Activated CD4-positive, alpha-beta T cell treated with anti-CD3 and anti-CD28 coated beads, Interleukin-10, Interleukin-2, amounts not matched to agents 100 ng/mL and 50 ng/mL, durations not matched to agents 16 hours and 8 hours (primary cell): ENCODE data around the gene CACNA2D4.

Experiments
- DNase-seq: peaks from one replicate; pipeline ENCODE4 v3.0.0-alpha.2; 2020

CACNA2D4 gene

GRCh38 chr12:1885599-1886245, 32.7 kb downstream of the CACNA2D4 start:
- no peak for DNase-seq

DNA sequence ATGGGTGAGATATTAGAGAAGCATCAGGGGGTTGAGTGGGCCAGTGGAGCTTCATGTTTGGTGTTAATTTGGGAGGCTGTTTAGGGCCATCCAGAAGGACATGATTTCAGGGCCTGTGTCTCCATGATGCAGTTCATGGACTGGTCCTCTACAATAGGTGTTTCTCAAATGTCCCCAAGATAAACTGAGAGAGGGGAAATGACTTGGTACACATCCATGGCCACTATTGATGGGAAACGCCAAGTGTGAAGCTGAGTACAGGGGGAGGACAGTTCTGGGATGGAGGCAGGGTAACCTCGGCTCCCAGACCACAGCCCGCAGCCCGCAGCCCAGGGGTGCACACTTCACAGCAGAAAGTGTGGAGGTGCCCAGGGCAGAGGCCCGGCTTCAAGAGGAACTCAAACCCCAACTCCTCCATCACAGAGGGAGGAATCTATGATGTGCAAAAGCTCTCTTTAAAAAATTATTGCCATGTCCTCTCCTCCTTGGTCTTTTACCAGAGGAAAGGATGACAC, 33.3 kb downstream of the CACNA2D4 start:
- DNase-seq = no peak

- DNase-seq = no peak
Measured at GRCh38 chr12:1884651-1885050, 33.8 kb downstream of the CACNA2D4 start.

GRCh38 chr12:1883513-1883912, 34.9 kb downstream of the CACNA2D4 start:
- no peak for DNase-seq

DNA sequence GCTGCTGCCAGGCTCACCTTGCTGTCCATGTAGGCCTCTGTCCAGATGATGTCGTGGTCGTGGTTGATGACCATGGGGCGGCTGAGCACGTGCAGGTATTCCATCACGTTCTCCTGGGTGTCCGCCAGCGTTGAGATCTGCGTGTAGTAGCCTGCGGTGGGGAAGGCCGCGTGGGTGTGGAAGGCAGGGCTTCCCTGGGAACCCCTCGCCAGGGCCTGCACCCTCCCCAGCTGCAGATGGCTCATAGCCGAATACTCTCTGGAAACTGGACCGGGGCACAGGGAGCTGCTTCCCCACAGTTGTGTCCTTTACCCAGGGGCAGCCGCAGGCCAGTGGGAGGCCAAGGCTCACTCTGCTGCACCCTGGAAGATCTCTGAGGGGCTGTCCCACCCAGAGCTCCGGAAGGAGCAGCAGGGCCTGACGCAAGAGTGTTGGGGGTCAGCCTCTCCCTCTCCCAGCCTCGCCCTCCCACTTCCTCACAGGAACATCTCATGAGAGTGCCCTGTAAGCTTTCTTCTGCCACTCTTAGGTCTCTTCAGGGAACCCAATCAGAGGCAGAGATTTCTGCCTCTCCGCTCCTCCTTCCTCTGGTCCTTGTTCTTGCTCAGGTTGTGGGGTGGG, 35.5 kb downstream of the CACNA2D4 start:
- DNase-seq = no peak

DNA sequence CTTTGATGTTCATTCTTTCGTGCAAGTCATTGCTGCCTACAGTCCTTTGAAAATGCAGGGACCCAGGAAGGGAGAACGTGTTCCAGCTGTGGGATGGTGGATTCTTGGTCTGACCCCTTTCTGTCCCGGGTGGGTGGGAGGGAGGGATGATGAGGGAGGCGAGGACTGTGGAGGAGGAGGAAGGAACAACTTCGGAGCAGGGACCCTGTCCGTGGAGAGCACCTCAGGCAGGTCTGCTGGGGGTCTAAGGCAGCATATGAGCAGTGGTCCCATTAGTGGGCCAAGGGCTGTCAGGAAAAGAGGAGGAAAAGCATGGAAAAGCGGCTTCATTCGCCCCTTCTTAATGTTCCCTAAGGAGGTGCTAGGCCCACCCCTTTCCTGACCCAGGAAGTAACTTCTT, 36.0 kb downstream of the CACNA2D4 start:
- DNase-seq = no peak

- DNase-seq = no peak
Measured at GRCh38 chr12:1881936-1882335, 36.5 kb downstream of the CACNA2D4 start.

GRCh38 chr12:1881301-1881700, 37.2 kb downstream of the CACNA2D4 start:
- DNase-seq = no peak

- DNase-seq = no peak
Measured at GRCh38 chr12:1880876-1881275, 37.6 kb downstream of the CACNA2D4 start.

DNA sequence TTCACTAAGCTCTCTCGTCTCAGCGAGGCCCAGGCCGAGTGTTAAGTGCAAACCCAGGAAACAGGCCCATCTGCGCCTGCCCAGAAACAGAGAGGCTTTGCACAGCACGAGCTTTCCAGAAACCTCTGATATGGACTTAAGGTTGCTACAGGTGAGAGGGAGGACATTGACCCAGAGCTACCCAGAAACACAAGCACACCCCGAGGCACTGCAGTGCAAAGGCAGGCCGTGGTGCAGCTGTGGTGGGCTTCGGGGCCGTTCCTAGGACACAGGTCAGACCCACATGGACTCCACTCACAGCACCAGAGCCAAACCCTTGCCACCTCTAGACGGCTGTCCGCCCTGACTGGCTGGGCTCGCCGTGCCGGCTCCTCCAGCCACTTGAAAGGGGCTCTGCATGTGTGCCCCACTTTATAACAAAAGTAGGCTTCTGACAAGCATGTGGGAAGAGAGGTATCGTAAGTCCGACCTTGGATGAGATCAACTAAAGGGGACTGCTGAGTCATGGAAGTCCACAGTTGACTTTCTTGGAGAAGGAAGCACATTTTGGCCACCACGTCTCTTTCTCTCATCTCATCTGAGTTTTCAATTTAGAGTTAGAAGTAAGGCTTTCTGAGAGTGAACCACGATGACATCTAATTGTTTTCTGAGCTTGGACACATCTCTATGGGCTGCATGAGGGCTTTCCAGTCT, 38.2 kb downstream of the CACNA2D4 start:
- DNase-seq = no peak

DNA sequence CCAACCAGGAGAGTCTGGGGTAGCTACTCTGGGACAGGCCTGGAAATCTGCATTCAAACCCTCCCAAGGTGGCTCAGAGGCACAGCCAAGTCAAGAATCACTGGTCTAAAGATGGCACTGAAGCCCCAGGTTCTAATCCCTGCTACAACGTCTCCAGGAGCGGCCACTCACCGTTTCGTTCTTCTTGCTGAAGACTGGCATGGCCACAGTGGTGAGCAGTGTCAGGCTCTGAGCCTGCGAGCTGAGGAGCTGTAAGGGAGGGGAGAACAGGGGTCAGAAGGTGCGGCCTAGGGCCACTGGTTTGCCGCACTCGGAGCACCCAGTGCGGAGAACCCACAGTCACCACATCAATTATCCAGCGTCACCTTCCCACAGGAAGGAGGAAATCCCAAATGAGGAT, 38.8 kb downstream of the CACNA2D4 start:
- DNase-seq = no peak

GRCh38 chr12:1878695-1879094, 39.8 kb downstream of the CACNA2D4 start:
- no peak for DNase-seq

DNA sequence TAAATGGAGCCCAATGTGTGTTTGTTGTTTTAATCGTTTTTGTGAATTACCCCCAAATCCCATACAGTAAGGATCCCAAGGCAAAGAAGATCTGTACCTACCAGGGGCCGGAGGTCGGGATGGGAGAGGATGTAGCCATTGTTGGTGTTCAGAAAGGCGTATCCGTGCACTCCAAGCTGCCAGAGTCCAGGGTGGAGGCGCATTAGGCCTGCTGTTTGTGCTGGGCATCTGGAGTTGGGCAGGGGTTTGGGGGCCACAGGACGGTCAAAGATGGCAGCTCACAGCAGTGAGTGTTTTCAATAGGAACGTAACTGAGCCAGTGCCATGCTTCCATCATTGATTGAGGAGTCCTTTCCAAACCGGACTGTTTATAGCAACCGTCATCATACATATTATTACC, 40.2 kb downstream of the CACNA2D4 start:
- no peak for DNase-seq

DNA sequence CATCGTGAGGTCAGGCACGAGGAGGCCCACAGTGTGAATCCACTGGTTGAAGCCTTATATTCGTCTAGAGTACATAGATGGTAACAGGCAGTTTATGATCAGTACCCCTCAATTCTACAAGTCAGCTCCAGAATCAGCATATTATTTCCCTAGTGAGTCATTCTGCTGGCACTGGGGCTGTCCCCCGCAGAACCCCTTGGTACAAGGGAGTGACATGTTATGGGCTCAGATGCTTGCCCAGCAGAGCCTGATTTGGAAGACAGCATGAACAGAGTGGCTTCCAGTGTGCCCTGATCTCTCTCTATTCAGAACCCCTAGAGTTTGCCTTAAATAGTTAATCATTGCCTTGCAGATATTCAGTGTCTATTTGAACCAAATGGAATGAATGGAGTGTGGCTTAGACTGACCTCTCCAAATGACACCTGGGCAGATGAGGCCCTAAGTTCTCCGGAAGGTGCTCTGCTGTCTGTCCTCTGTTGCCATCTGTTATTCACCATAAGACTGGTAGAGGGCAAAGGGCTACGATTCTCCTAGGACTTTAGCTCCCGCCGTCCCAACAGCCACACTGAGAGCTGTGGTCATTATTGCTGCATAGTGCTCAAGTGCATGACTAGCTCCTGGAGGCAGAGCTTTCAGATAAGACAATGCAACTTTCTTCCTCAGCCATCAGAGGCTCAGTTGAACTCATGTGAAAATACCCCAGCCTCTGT, 41.1 kb downstream of the CACNA2D4 start:
- DNase-seq = no peak

GRCh38 chr12:1876086-1876485, 42.4 kb downstream of the CACNA2D4 start:
- DNase-seq = no peak

DNA sequence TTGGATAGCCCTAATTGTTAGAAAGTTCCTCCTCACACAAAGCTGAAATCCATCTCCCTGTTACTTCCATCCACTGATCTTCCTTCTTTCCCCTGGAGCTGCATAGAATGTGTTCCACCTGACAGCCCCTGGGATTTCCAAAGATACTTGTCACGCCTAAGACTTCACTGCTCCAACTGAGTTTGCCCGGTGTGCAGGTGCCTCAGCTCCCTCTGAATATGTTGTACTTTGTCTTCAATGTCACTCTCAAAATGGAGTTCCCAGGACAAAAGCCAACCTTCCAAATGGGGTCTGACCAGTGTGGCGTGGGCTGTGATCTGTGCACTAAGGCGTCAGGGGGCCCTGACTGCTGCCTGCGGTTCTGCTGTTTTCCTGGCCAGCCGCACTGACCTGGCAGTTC, 42.8 kb downstream of the CACNA2D4 start:
- no peak for DNase-seq

- DNase-seq = no peak
Measured at GRCh38 chr12:1873531-1874510, 44.6 kb downstream of the CACNA2D4 start.

GRCh38 chr12:1872448-1872847, 46.0 kb downstream of the CACNA2D4 start:
- DNase-seq = no peak

DNA sequence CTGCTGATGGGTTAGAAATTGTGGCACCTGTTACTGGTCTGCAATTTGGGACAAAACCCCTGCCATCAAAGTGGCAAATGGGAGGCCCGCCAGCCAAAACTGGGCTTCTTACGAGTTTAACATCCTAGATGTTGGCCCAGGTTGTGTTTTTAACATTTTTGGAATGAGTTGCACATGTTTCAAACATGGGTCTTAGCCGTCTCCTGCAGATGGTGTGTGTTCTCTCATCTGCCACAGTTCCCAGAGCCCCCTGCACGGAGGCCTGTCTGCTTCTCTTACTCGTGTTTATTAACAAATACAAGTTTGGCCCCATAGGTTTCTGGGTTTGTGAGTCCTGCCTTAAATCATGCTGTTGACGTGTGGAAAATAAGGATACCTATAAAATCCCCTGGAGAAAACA, 46.5 kb downstream of the CACNA2D4 start:
- no peak for DNase-seq

DNA sequence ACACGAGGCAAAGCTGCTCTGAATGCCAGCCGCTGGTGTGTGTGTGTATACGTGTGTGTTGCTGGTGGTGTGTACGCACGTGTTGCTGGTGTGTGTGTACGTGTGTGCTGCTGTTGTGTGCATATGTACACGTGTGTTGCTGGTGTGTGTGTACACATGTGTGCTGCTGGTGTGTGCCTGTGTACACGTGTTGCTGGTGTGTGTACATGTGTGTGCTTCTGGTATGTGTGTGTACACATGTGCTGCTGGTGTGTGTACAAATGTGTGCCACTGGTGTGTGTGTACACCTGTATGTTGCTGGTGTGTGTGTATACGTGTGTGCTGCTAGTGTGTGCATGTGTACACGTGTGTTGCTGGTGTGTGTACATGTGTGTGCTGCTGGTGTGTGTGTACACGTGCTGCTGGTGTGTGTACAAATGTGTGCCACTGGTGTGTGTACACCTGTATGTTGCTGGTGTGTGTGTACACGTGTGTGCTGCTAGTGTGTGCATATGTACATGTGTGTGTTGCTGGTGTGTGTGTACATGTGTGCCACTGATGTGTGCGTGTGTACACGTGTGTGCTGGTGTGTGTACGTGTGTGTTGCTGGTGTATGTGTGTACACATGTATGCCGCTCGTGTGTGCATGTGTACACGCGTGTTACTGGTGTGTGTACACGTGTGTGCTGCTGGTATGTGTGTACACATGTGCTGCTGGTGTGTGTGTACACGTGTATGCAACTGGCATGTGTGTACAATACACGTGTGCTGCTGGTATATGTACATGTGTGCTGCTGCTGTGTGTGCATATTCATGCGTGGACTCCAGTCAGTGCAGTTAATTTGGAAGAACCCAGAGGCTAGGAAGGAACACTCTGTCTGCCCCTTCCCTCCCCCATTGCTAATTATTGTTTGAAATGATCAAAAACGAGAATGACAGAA, 47.2 kb downstream of the CACNA2D4 start:
- no peak for DNase-seq

DNA sequence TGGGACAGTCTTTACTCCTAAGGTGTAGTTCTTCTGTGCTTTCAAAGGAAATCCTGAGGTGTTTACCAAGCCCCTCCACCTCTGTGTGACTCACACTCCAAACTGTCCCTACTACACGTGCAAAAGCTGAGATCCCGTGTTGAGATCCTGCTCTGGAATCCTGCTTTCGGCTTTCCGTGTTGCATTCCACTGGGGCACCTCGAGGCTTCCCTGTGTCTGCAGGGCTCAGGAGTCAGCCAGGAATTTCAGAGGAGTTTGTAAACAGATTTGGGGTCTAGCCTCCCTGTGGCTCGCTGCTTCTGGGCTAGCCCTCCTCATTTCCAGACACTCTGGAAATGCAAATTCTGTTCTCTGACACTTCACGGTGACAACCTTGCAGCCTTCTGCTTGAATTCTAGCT, 48.4 kb downstream of the CACNA2D4 start:
- DNase-seq = no peak
